ENCODE measurements around the gene ATP2A1. TPM values are rescaled to one million over a fixed set of nuclear protein-coding genes. Genes with fewer than 3 reads are reported as not detected.

Gene ATP2A1
- total and polyA plus RNA-seq, 2 of the 8 experiments (the other 6 are each of a cell fraction or from before 2014, with no cell fraction given): 1.7 to 2.4 TPM

GRCh38 chr16:28834873-28835863 is 43.1 kb upstream of the ATP2A1 start:
- H3K4me2 ChIP-seq (ENCODE audit: insufficient read depth in 1 of 2, low read depth in 2 of 2, low read length in 2 of 2): no peak overlapping the region
- no peaks in the 10 kb centered on the region for H3K27me3 ChIP-seq (replicated peaks in 1 of 4; ENCODE audit: control insufficient read depth in 3 of 4, extremely low read depth in 1 of 4, insufficient read depth in 3 of 4, low read length in 3 of 4)
- no peaks in the 10 kb centered on the region for H3K9me3 ChIP-seq (ENCODE audit: insufficient read depth in 2 of 2, low read depth in 1 of 2, low read length in 1 of 2)
- POLR2A ChIA-PET (ENCODE audit: partially characterized antibody): interaction anchor here (1.3 to 23.4 kb wide), 5 partner anchors 5 to 40 kb away, joined by 3 to 756 read pairs (median 164); partner anchors contain the start of genes ATP2A1, ATXN2L, SH2B1 and TUFM
- no peak overlapping the region for H2AK5ac ChIP-seq (ENCODE audit: low read depth, low read length)
- no peak overlapping the region for H4K91ac ChIP-seq (replicated peaks; ENCODE audit: insufficient read length, low read length)
- 93% methylated on average over 25 of the region's 25 CpGs; no CpG with 5 or more reads in 1 of the 2 experiments for WGBS, 2 experiments (ENCODE audit: extremely low coverage in 1 of 2, insufficient coverage in 1 of 2, insufficient read length in 1 of 2, insufficient replicate concordance in 2 of 2, low coverage in 1 of 2, low lambda C conversion rate in 2 of 2, missing lambda C conversion rate in 1 of 2)
- FAIRE-seq (no peak), DNase-seq (ENCODE audit: low read depth in 1 of 2, low spot score in 2 of 2) (no peak)
- H3K4me1 ChIP-seq (replicated peaks in 1 of 4; ENCODE audit: control insufficient read depth in 3 of 4, insufficient read depth in 4 of 4, low read length in 3 of 4): no peaks in the 10 kb centered on the region
- no peak for TF ChIP-seq SP4 (IDR thresholded peaks at IDR 0.05; ENCODE audit: low read length)
- TF ChIP-seq CBX8 (IDR thresholded peaks at IDR 0.05; ENCODE audit: borderline replicate concordance, low read depth, low read length): no peak
- peak in 1 of 2 experiments; percentile 24; a peak in 1 of 3 replicates for TF ChIP-seq POLR2A (IDR thresholded peaks at IDR 0.05; ENCODE audit: control extremely low read depth in 1 of 2, low read depth in 2 of 2, low read length in 2 of 2)
- no peak overlapping the region for H3K18ac ChIP-seq (ENCODE audit: extremely low read depth, low read length)
- H2BK15ac ChIP-seq (ENCODE audit: low read length): no peak overlapping the region
- no peak overlapping the region for H3K4me3 ChIP-seq (ENCODE audit: extremely low read depth in 1 of 4, insufficient read depth in 2 of 4, low read depth in 3 of 4, low read length in 4 of 4)
- peaks cover 51 to 83% (median 68%) of the 10 kb centered on the region in 4 experiments for H3K36me3 ChIP-seq (ENCODE audit: control insufficient read depth in 2 of 4, insufficient read depth in 4 of 4, low read length in 3 of 4)
- H2BK20ac ChIP-seq (ENCODE audit: low read length): no peak overlapping the region
- H2BK120ac ChIP-seq (replicated peaks; ENCODE audit: low read depth, low read length): no peak overlapping the region
- no peak overlapping the region for H3K4ac ChIP-seq (replicated peaks; ENCODE audit: insufficient read length, low read depth, low read length)
- H3K27ac ChIP-seq (ENCODE audit: low read depth, low read length): no peak overlapping the region
- no peak overlapping the region for H3K14ac ChIP-seq (ENCODE audit: insufficient read length)
- H2BK5ac ChIP-seq (ENCODE audit: low read depth, low read length): no peak overlapping the region
- H3K23me2 ChIP-seq (ENCODE audit: low read depth, low read length): no peaks in the 10 kb centered on the region; the same call in 1 of the 2 replicates
- no peak overlapping the region for H4K5ac ChIP-seq (ENCODE audit: insufficient read length, low read depth, low read length)
- H2AFZ ChIP-seq (ENCODE audit: low read length): no peak overlapping the region
- H2BK12ac ChIP-seq (ENCODE audit: low read depth, low read length): no peak overlapping the region
- peaks cover 2 to 24% of the 10 kb centered on the region in 2 experiments for H4K20me1 ChIP-seq (replicated peaks in 1 of 2; ENCODE audit: control insufficient read depth in 1 of 2, insufficient read depth in 2 of 2, low read length in 2 of 2)
- H3K9ac ChIP-seq (replicated peaks in 1 of 4; ENCODE audit: extremely low read depth in 1 of 4, low read depth in 3 of 4, low read length in 3 of 4): no peak overlapping the region
- 0 out of 4 replicates have a peak, but pooled peaks cover 0 to 3% of the 10 kb centered on the region in 2 experiments for H3K79me2 ChIP-seq (ENCODE audit: control insufficient read depth in 1 of 2, insufficient read depth in 2 of 2, low read length in 2 of 2)
- 0 out of 2 replicates have a peak, but pooled peaks cover 2% of the 10 kb centered on the region for H3K79me1 ChIP-seq (ENCODE audit: low read depth, low read length)
- H3K23ac ChIP-seq (ENCODE audit: insufficient read length): no peak overlapping the region
- H3K56ac ChIP-seq (replicated peaks; ENCODE audit: insufficient read length, low read depth, low read length): no peak overlapping the region
- CTCF ChIA-PET (ENCODE audit: partially characterized antibody): interaction anchor here (1.3 to 4.5 kb wide), 3 partner anchors 11 to 110 kb away, joined by 3 to 26 read pairs (median 3); partner anchors contain the start of gene TUFM
- H4K8ac ChIP-seq (ENCODE audit: extremely low read depth, insufficient read depth, low read length): no peak overlapping the region; the same call in 1 of the 2 replicates

Measured in H1 (cell line).